ENCODE data around the gene PARD3B. TPM values are rescaled to one million over a fixed set of nuclear protein-coding genes. Genes with fewer than 3 reads are reported as not detected.

PARD3B gene
- total RNA-seq, 4 donors from 2014 or later = 21.8 to 85.6 (median 36.1) TPM

GRCh38 chr2:204645018-204645773 lies 99.9 kb downstream of the PARD3B start:
- no peaks in the 10 kb centered on the region for H3K27me3 ChIP-seq
- intact Hi-C loops (cut with DNase I; ENCODE audit: low total_unique reads) = no loop called here

GRCh38 chr2:204647626-204648025 lies 102.4 kb downstream of the PARD3B start:
- H3K27ac ChIP-seq = no peak overlapping the region
- H3K36me3 ChIP-seq = no peaks in the 10 kb centered on the region
- H3K4me1 ChIP-seq = peaks cover 0 to 5% of the 10 kb centered on the region in 2 donors
- TF ChIP-seq POLR2A (IDR thresholded peaks at IDR 0.05) (no peak), CTCF (IDR thresholded peaks at IDR 0.05) (no peak)
- no peaks in the 10 kb centered on the region for H3K9me3 ChIP-seq
- H3K27me3 ChIP-seq = no peaks in the 10 kb centered on the region
- H3K4me3 ChIP-seq = no peak overlapping the region
- intact Hi-C loops (cut with DNase I; ENCODE audit: low total_unique reads) = no loop called here
- no peak for DNase-seq

More at GRCh38 chr2:204645018-204645773, 99.9 kb downstream of the PARD3B start:
- Histone ChIP-seq H3K4me1 (peaks cover 0 to 5% of the 10 kb centered on the region in 2 donors), H3K4me3 (no peak overlapping the region), H3K9me3 (no peaks in the 10 kb centered on the region), H3K27ac (no peak overlapping the region), H3K36me3 (no peaks in the 10 kb centered on the region)
- TF ChIP-seq POLR2A (IDR thresholded peaks at IDR 0.05) = no peak
- TF ChIP-seq CTCF (IDR thresholded peaks at IDR 0.05) = no peak
- no peak for DNase-seq

GRCh38 chr2:204650611-204651010 lies 105.3 kb downstream of the PARD3B start:
- intact Hi-C loops (cut with DNase I; ENCODE audit: low total_unique reads) = no loop called here
- no peaks in the 10 kb centered on the region for H3K9me3 ChIP-seq

GRCh38 chr2:204652063-204652462 lies 106.8 kb downstream of the PARD3B start:
- H3K27ac ChIP-seq = no peak overlapping the region
- no peak overlapping the region for H3K4me3 ChIP-seq
- H3K27me3 ChIP-seq = no peaks in the 10 kb centered on the region
- intact Hi-C loops (cut with DNase I; ENCODE audit: low total_unique reads) = no loop called here
- no peak for DNase-seq
- TF ChIP-seq CTCF (IDR thresholded peaks at IDR 0.05) = no peak
- TF ChIP-seq POLR2A (IDR thresholded peaks at IDR 0.05) = no peak
- no peaks in the 10 kb centered on the region for H3K36me3 ChIP-seq
- no peaks in the 10 kb centered on the region for H3K9me3 ChIP-seq
- no peaks in the 10 kb centered on the region for H3K4me1 ChIP-seq

More at GRCh38 chr2:204650611-204651010, 105.3 kb downstream of the PARD3B start:
- no peak for DNase-seq
- Histone ChIP-seq H3K36me3 (no peaks in the 10 kb centered on the region), H3K27ac (no peak overlapping the region), H3K4me3 (no peak overlapping the region), H3K4me1 (no peaks in the 10 kb centered on the region), H3K27me3 (no peaks in the 10 kb centered on the region)
- TF ChIP-seq CTCF (IDR thresholded peaks at IDR 0.05) (no peak), POLR2A (IDR thresholded peaks at IDR 0.05) (no peak)

GRCh38 chr2:204654669-204655068 lies 109.4 kb downstream of the PARD3B start:
- no peaks in the 10 kb centered on the region for H3K9me3 ChIP-seq
- intact Hi-C loops (cut with DNase I; ENCODE audit: low total_unique reads) = no loop called here
- no peaks in the 10 kb centered on the region for H3K4me1 ChIP-seq
- no peak overlapping the region for H3K4me3 ChIP-seq
- no peaks in the 10 kb centered on the region for H3K27me3 ChIP-seq
- H3K36me3 ChIP-seq = no peaks in the 10 kb centered on the region
- H3K27ac ChIP-seq = no peak overlapping the region
- TF ChIP-seq CTCF (IDR thresholded peaks at IDR 0.05) (no peak), POLR2A (IDR thresholded peaks at IDR 0.05) (no peak)
- no peak for DNase-seq
